GM19240 (cell line): ENCODE data around the gene RAC2.
"Not testable (repeated sequence)": the region's sequence is repeated elsewhere in the genome, so short reads cannot be mapped to it uniquely, and the experiment has no call there.

Source experiments
- DNase-seq: peaks from one replicate; pipeline ENCODE4 v3.0.0; 2011; ENCODE audit warnings: low spot score; ENCODE audit not compliant: insufficient read length

The RAC2 gene

GRCh38 chr22:37235897-37236607 lies 8.0 kb downstream of the RAC2 start:
- no peak for DNase-seq

GRCh38 chr22:37234736-37235711 lies 9.0 kb downstream of the RAC2 start:
- DNase-seq, result no peak

GRCh38 chr22:37233751-37234631 lies 10.1 kb downstream of the RAC2 start:
- no peak for DNase-seq

- DNase-seq, result not testable (repeated sequence)
These were observed 10.7 kb downstream of the RAC2 start for GRCh38 chr22:37233371-37233750.

- no peak for DNase-seq
These were observed 11.7 kb downstream of the RAC2 start for GRCh38 chr22:37232140-37232998.

GRCh38 chr22:37231406-37232139 lies 12.5 kb downstream of the RAC2 start:
- no peak for DNase-seq

GRCh38 chr22:37230673-37231405 lies 13.2 kb downstream of the RAC2 start:
- DNase-seq, result no peak

- peak; percentile 91 for DNase-seq
These were observed 14.0 kb downstream of the RAC2 start for GRCh38 chr22:37229805-37230672.

GRCh38 chr22:37229012-37229804 lies 14.9 kb downstream of the RAC2 start:
- DNase-seq, result no peak

- no peak for DNase-seq
These were observed 15.7 kb downstream of the RAC2 start for GRCh38 chr22:37228106-37229011.

- DNase-seq, result no peak
These were observed 17.6 kb downstream of the RAC2 start for GRCh38 chr22:37226514-37226913.

GRCh38 chr22:37226087-37226486 lies 18.0 kb downstream of the RAC2 start:
- DNase-seq, result no peak

GRCh38 chr22:37225481-37225880 lies 18.6 kb downstream of the RAC2 start:
- DNase-seq, result no peak

- no peak for DNase-seq
These were observed 19.2 kb downstream of the RAC2 start for GRCh38 chr22:37224757-37225420.

GRCh38 chr22:37223965-37224551 lies 20.0 kb downstream of the RAC2 start:
- DNase-seq, result peak; percentile 58
